K562 (cell line): ENCODE data around the gene WNT6. TPM values are rescaled to one million over a fixed set of nuclear protein-coding genes. Genes with fewer than 3 reads are reported as not detected.

Experiments used
- ATAC-seq: fragments of 200-7000 bp; cut with Tn5 transposase; 3 replicates; pipeline ENCODE4 v1.9.1; 2020; ENCODE audit warnings: moderate library complexity
- BruUV-seq: library from RNA; stranded (reverse); fragments of 400-500 nt; replicated peaks from 2 replicates; lab custom pipeline; 2021; lab: Mats Ljungman, UMichigan
- CTCF ChIA-PET: fragments of 300-600 bp; formaldehyde crosslinking; extraction: SDS; loops from one replicate; lab custom pipeline; 2021; ENCODE audit warnings: low intra/inter-chr PET ratio; lab: Yijun Ruan, JAX
- POLR2A ChIA-PET: fragments of 300-600, 350-650 bp; sonication (Branson Sonifier 250); formaldehyde crosslinking; extraction: SDS; loops from one replicate; lab custom pipeline; 2021; ENCODE audit warnings: antibody characterized with exemption, inconsistent platforms; lab: Yijun Ruan, JAX
- DNase-seq, 4 experiments: peaks; one replicate each; pipeline versions ENCODE4 v3.0.0 to v3.0.0-alpha.2; 2011 to 2018; ENCODE audit warnings: low spot score in 3 of 4, mixed read lengths in 3 of 4; ENCODE audit errors: extremely low read depth in 1 of 4
- FAIRE-seq: peaks from 2 replicates; lab custom pipeline; 2011; peaks lifted over from hg19 to GRCh38; lab: Jason Lieb, UNC
- H2AFZ ChIP-seq: 2 replicates; pipeline ENCODE4 v1.6.0; 2011; ENCODE audit warnings: low read depth, low read length, control low read depth, inconsistent platforms
- H3K27ac ChIP-seq: fragments of 200-600 bp; 3 replicates; pipeline ENCODE4 v1.8.0; 2011; ENCODE audit warnings: low read depth, mild to moderate bottlenecking, control low read depth, inconsistent platforms, low read length, moderate library complexity, mixed read lengths; ENCODE audit errors: extremely low read depth
- H3K27me3 ChIP-seq, 2 experiments: fragments of 300-600 bp in 1 of 2; 2 replicates in 1 of 2; 3 replicates in 1 of 2; pipeline versions ENCODE4 v1.6.0 to v1.8.0; 2011; ENCODE audit warnings: inconsistent platforms in 2 of 2, low read length in 2 of 2, mild to moderate bottlenecking in 1 of 2, mixed read lengths in 1 of 2, moderate library complexity in 1 of 2; ENCODE audit not compliant: control insufficient read depth in 2 of 2, insufficient read depth in 2 of 2
- H3K36me3 ChIP-seq: fragments of 300-600 bp; 3 replicates; pipeline ENCODE4 v1.8.0; 2011; ENCODE audit warnings: mild to moderate bottlenecking, low read length, inconsistent platforms; ENCODE audit not compliant: control insufficient read depth, insufficient read depth
- H3K4me1 ChIP-seq, 2 experiments: fragments of 200-600 bp in 1 of 2; replicated peaks in 1 of 2; 2 replicates in 1 of 2; 3 replicates in 1 of 2; pipeline versions ENCODE4 v1.5.1 to v1.8.0; 2011; ENCODE audit warnings: inconsistent platforms in 2 of 2, low read length in 2 of 2, mild to moderate bottlenecking in 1 of 2, mixed read lengths in 1 of 2, moderate library complexity in 1 of 2; ENCODE audit not compliant: control insufficient read depth in 2 of 2, insufficient read depth in 2 of 2
- H3K4me2 ChIP-seq: 2 replicates; pipeline ENCODE4 v1.6.1; 2011; ENCODE audit warnings: low read length, control low read depth, inconsistent platforms, mixed read lengths; ENCODE audit not compliant: insufficient read depth
- H3K4me3 ChIP-seq: fragments of 200-600 bp; sonication (generic), shearing (Covaris generic); 2 replicates; pipeline ENCODE4 v1.5.1; 2016; ENCODE audit warnings: control low read depth, inconsistent platforms
- H3K79me2 ChIP-seq: fragments of 200-600 bp; 3 replicates; pipeline ENCODE4 v1.8.0; 2011; ENCODE audit warnings: low read length, inconsistent platforms; ENCODE audit not compliant: control insufficient read depth, insufficient read depth
- H3K9ac ChIP-seq, 2 experiments: 2 replicates each; pipeline versions ENCODE4 v1.6.0 to v1.6.1; 2011; ENCODE audit warnings: low read depth in 2 of 2, low read length in 2 of 2, control low read depth in 1 of 2, inconsistent platforms in 1 of 2, mild to moderate bottlenecking in 1 of 2, mixed read lengths in 1 of 2; ENCODE audit not compliant: insufficient read depth in 1 of 2
- H3K9me1 ChIP-seq: one replicate; pipeline ENCODE4 v1.6.0; 2011; ENCODE audit warnings: inconsistent platforms, mild to moderate bottlenecking, low read length, moderate library complexity; ENCODE audit not compliant: control insufficient read depth, insufficient read depth
- H3K9me3 ChIP-seq: replicated peaks from 2 replicates; pipeline ENCODE4 v1.5.1; 2011; ENCODE audit warnings: low read depth, low read length, inconsistent platforms; ENCODE audit not compliant: control insufficient read depth, insufficient read depth
- H4K20me1 ChIP-seq: replicated peaks from 2 replicates; pipeline ENCODE4 v1.6.1; 2011; ENCODE audit warnings: low read length, inconsistent platforms, mixed read lengths; ENCODE audit not compliant: control insufficient read depth, insufficient read depth
- CAMTA2 ChIP-seq: fragments of 250-450 bp; sonication (Bioruptor Pico); conservative IDR thresholded peaks from 2 replicates; pipeline ENCODE4 v1.5.1; 2022
- EWSR1 ChIP-seq: fragments of 450-650 bp; IDR thresholded peaks from 2 replicates; pipeline ENCODE4 v1.6.1; 2018; ENCODE audit warnings: borderline replicate concordance, mild to moderate bottlenecking, low read depth, moderate library complexity; ENCODE audit not compliant: partially characterized antibody
- HIVEP1 ChIP-seq: fragments of 250-450 bp; sonication (Bioruptor Pico); IDR thresholded peaks from 2 replicates; pipeline ENCODE4 v1.4.0; 2020; ENCODE audit warnings: mild to moderate bottlenecking
- TCF3 ChIP-seq: sonication (generic); formaldehyde crosslinking; IDR thresholded peaks from 2 replicates; pipeline ENCODE4 v1.4.0; 2020; ENCODE audit warnings: mild to moderate bottlenecking, missing genetic modification reagents
- ZEB2 ChIP-seq: fragments of 450-650 bp; IDR thresholded peaks from 2 replicates; pipeline ENCODE4 v1.6.1; 2016
- ZNF561 ChIP-seq: fragments of 450-650 bp; formaldehyde crosslinking; conservative IDR thresholded peaks from 2 replicates; pipeline ENCODE4 v1.4.0; 2020; ENCODE audit warnings: mild to moderate bottlenecking, moderate library complexity
- WGBS: fragments of 100-300 bp; shearing (Covaris generic); methylation state at CpG from one replicate; pipeline ENCODE4 v1.1.6; 2016; ENCODE audit warnings: low coverage, mixed read lengths; ENCODE audit not compliant: insufficient coverage; ENCODE audit errors: missing lambda C conversion rate; 5-methylcytosine and 5-hydroxymethylcytosine counted together
- in situ Hi-C: fragments of 300-500 bp; cut with MboI; formaldehyde crosslinking; loops from 4 replicates; pipeline ENCODE4 v1.15.0; 2018; ENCODE audit warnings: inconsistent platforms, mixed read lengths
- intact Hi-C: fragments of 100-400 bp; cut with micrococcal nuclease; formaldehyde crosslinking; loops from 2 replicates; pipeline ENCODE4 v1.14.2; 2022
- polyA plus RNA-seq, 8 experiments: library from polyadenylated mRNA; depleted of rRNA in 4 of 8; stranded (reverse) in 5 of 8; unstranded in 3 of 8; fragments of >200 nt; fragmentation: Nextera tagmentation in 2 of 8; fragmentation: Illumina TruSeq in 1 of 8; extraction: Ambion mirVana in 2 of 8; extraction: Trizol in 1 of 8; gene quantifications; 2 replicates each; pipeline versions ENCODE4 v1.2.1 to v1.2.3, GENCODE V29; 2011 to 2014; ENCODE audit warnings: inconsistent platforms in 1 of 8, missing spikeins in 1 of 8
- total RNA-seq, 7 experiments: library from RNA; depleted of rRNA in 6 of 7; stranded (reverse); fragments of >200 nt in 6 of 7; fragmentation: Illumina TruSeq in 2 of 7; extraction: Trizol in 2 of 7; gene quantifications; 2 replicates each; pipeline versions ENCODE4 v1.2.1 to v1.2.3, GENCODE V29; 2011 to 2021; ENCODE audit warnings: low replicate concordance in 1 of 7
- TF ChIP-seq, protein P1 (sequence below): fragments of 450-650 bp; IDR thresholded peaks from 2 replicates; pipeline ENCODE4 v1.6.1; 2018; ENCODE audit warnings: mild to moderate bottlenecking, low read depth; ENCODE audit not compliant: partially characterized antibody
- TF ChIP-seq, protein P2 (sequence below): fragments of 250-450 bp; sonication (Bioruptor Pico); IDR thresholded peaks from 2 replicates; pipeline ENCODE4 v1.4.0; 2020
- TF ChIP-seq, protein P3 (sequence below): IDR thresholded peaks from 2 replicates; pipeline ENCODE4 v1.6.1; 2014; ENCODE audit warnings: antibody characterized with exemption
- TF ChIP-seq, protein P4 (sequence below): fragments of 200-800 bp; sonication (Bioruptor generic); IDR thresholded peaks from 2 replicates; pipeline ENCODE4 v1.6.1; 2017; ENCODE audit warnings: missing genetic modification characterization, missing compliant biosample characterization

The WNT6 gene
- total and polyA plus RNA-seq, 9 of the 15 experiments (the other 6 are each of a cell fraction or from before 2014, with no cell fraction given) = not detected

DNA sequence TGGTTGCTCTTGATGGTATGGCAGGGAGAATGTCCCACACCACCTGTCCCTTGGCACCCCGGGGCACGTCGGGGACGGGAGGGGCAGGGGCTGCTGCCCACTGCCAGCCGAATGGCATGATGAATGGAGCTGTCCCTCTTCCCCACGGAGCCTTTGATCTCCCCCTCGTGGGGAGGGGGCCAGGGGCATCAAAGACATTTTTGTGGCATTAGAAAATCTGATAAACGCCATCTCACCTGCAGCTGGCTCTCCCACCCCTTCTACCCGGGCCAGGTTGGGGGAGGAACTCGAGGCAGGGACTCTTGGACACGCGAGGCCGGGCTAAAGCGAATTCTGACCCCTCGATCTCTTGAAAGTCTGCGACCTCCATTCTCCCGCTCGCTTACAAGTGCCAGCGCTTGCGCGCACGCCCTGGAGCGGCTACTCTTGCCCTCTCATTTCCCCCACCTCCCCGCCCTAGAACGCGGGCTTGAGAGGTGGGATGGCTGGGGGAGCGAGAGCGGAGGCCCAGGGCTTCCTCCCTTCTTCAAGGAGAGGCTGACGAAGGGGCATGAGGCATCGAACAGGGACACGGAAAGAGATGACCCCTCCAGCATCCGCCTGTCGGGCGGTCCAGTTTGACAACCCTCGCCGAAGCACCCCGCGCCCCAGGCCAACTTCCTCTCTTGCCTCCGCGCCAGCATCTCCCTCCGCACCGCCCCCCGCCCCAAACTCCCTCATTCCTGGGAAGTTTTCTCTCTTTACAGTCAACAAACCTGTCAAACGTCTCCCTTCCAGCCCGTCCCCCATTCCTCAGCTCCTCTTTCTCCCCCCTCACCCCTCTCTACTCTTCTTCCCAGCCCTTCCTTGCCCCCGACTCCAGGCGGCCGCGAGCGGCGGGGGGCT, 692 bp upstream of the WNT6 start:
- Histone ChIP-seq H3K4me2 (no peak overlapping the region), H3K79me2 (no peaks in the 10 kb centered on the region), H3K27ac (no peak overlapping the region), H2AFZ (no peak overlapping the region), H3K4me3 (no peak overlapping the region), H3K27me3 (peaks cover 0 to 50% of the 10 kb centered on the region in 2 experiments; a peak in 4 of 5 replicates), H3K36me3 (no peaks in the 10 kb centered on the region), H4K20me1 (peaks cover 6% of the 10 kb centered on the region; the same call in 1 of the 2 replicates), H3K9ac (no peak overlapping the region), H3K4me1 (peaks cover 3 to 15% of the 10 kb centered on the region in 2 experiments; a peak in 3 of 5 replicates), H3K9me1 (no peaks in the 10 kb centered on the region), H3K9me3 (no peaks in the 10 kb centered on the region)
- intact Hi-C loops = loop anchor here (10.0 kb wide), 1 partner anchor 296 kb away; no protein-coding TSS in a partner anchor
- in situ Hi-C loops = loop anchor here (10.0 kb wide), 1 partner anchor 256 kb away; no protein-coding TSS in a partner anchor
- ChIA-PET CTCF (interaction anchor here (0.7 kb wide), 1 partner anchor 140 kb away, joined by 3 read pairs; no protein-coding TSS in a partner anchor), POLR2A (no interaction called here)
- no peak for ATAC-seq
- no TSS peak for BruUV-seq
- no peak for FAIRE-seq
- DNase-seq = no peak
- 6% methylated on average over 23 of the region's 51 CpGs for WGBS
- no peak for TF ChIP-seq ZNF561 (CRISPR knock-in tag)
- TF ChIP-seq, protein P1, sequence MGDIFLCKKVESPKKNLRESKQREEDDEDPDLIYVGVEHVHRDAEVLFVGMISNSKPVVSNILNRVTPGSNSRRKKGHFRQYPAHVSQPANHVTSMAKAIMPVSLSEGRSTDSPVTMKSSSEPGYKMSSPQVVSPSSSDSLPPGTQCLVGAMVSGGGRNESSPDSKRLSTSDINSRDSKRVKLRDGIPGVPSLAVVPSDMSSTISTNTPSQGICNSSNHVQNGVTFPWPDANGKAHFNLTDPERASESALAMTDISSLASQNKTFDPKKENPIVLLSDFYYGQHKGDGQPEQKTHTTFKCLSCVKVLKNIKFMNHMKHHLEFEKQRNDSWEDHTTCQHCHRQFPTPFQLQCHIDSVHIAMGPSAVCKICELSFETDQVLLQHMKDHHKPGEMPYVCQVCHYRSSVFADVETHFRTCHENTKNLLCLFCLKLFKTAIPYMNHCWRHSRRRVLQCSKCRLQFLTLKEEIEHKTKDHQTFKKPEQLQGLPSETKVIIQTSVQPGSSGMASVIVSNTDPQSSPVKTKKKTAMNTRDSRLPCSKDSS = no peak
- TF ChIP-seq, protein P2, sequence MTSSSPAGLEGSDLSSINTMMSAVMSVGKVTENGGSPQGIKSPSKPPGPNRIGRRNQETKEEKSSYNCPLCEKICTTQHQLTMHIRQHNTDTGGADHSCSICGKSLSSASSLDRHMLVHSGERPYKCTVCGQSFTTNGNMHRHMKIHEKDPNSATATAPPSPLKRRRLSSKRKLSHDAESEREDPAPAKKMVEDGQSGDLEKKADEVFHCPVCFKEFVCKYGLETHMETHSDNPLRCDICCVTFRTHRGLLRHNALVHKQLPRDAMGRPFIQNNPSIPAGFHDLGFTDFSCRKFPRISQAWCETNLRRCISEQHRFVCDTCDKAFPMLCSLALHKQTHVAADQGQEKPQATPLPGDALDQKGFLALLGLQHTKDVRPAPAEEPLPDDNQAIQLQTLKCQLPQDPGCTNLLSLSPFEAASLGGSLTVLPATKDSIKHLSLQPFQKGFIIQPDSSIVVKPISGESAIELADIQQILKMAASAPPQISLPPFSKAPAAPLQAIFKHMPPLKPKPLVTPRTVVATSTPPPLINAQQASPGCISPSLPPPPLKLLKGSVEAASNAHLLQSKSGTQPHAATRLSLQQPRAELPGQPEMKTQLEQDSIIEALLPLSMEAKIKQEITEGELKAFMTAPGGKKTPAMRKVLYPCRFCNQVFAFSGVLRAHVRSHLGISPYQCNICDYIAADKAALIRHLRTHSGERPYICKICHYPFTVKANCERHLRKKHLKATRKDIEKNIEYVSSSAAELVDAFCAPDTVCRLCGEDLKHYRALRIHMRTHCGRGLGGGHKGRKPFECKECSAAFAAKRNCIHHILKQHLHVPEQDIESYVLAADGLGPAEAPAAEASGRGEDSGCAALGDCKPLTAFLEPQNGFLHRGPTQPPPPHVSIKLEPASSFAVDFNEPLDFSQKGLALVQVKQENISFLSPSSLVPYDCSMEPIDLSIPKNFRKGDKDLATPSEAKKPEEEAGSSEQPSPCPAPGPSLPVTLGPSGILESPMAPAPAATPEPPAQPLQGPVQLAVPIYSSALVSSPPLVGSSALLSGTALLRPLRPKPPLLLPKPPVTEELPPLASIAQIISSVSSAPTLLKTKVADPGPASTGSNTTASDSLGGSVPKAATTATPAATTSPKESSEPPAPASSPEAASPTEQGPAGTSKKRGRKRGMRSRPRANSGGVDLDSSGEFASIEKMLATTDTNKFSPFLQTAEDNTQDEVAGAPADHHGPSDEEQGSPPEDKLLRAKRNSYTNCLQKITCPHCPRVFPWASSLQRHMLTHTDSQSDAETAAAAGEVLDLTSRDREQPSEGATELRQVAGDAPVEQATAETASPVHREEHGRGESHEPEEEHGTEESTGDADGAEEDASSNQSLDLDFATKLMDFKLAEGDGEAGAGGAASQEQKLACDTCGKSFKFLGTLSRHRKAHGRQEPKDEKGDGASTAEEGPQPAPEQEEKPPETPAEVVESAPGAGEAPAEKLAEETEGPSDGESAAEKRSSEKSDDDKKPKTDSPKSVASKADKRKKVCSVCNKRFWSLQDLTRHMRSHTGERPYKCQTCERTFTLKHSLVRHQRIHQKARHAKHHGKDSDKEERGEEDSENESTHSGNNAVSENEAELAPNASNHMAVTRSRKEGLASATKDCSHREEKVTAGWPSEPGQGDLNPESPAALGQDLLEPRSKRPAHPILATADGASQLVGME (CRISPR knock-in tag) = no peak
- no peak for TF ChIP-seq TCF3 (CRISPR knock-in tag)
- TF ChIP-seq, protein P3, sequence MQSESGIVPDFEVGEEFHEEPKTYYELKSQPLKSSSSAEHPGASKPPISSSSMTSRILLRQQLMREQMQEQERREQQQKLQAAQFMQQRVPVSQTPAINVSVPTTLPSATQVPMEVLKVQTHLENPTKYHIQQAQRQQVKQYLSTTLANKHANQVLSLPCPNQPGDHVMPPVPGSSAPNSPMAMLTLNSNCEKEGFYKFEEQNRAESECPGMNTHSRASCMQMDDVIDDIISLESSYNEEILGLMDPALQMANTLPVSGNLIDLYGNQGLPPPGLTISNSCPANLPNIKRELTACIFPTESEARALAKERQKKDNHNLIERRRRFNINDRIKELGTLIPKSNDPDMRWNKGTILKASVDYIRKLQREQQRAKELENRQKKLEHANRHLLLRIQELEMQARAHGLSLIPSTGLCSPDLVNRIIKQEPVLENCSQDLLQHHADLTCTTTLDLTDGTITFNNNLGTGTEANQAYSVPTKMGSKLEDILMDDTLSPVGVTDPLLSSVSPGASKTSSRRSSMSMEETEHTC = no peak
- TF ChIP-seq, protein P4, sequence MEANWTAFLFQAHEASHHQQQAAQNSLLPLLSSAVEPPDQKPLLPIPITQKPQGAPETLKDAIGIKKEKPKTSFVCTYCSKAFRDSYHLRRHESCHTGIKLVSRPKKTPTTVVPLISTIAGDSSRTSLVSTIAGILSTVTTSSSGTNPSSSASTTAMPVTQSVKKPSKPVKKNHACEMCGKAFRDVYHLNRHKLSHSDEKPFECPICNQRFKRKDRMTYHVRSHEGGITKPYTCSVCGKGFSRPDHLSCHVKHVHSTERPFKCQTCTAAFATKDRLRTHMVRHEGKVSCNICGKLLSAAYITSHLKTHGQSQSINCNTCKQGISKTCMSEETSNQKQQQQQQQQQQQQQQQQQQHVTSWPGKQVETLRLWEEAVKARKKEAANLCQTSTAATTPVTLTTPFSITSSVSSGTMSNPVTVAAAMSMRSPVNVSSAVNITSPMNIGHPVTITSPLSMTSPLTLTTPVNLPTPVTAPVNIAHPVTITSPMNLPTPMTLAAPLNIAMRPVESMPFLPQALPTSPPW (CRISPR knock-in tag) = no peak
- no peak for TF ChIP-seq CAMTA2 (CRISPR knock-in tag)
- no peak for TF ChIP-seq HIVEP1 (CRISPR knock-in tag)
- TF ChIP-seq ZEB2 = no peak
- TF ChIP-seq EWSR1 = no peak
